Measurements from ENCODE around the gene TNFSF12.
"Not testable (repeated sequence)": the region's sequence is repeated elsewhere in the genome, so short reads cannot be mapped to it uniquely, and the experiment has no call there.

TNFSF12 gene

GRCh38 chr17:7589204-7589868 is 40.5 kb downstream of the TNFSF12 start:
- peak; percentile 93 for DNase-seq

DNA sequence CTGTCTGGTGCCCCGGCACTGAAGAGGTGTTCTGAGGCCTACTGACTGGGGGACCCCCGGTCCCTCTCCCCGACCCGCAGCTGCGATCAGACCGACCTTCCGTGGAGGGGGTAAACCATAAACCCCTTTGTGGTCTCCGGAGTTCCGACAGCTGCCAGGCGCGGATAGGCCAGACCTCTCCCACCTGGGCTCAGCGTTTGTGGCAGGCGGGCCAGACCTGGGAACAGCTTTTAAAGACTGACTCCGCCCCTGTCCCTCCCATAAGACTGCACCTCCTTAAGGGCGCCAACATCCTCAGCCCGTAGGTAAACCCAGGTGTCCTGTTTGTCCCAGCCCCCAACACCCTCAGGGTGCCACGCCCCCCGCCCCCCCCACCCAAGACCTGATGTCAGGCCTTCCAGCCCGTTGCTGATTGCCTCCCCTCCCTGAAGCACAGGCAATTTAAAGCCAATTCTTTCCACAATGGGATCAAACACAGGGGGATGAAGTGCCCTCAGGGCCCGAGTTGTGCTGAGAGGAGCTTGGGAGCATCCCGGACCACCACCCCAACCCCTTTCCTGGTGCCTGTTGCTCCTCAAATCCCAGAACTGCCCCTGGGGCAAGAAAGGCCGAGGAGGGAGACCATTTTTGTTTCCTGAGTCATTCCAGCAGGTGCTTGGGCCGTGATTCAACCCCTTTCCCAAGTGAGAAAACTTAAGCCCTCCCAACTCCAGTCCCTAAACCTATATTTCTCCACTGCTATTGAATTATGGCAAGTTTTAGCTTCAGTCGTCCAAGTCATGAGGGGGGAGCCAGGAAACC is 41.2 kb downstream of the TNFSF12 start, which contains the start of gene SOX15:
SOX15 (minus strand) TSS at position 204 of the 801 bp plus-strand sequence. CDS start 418 bp downstream, outside the sequence.
- peak; percentile 52 for DNase-seq

DNA sequence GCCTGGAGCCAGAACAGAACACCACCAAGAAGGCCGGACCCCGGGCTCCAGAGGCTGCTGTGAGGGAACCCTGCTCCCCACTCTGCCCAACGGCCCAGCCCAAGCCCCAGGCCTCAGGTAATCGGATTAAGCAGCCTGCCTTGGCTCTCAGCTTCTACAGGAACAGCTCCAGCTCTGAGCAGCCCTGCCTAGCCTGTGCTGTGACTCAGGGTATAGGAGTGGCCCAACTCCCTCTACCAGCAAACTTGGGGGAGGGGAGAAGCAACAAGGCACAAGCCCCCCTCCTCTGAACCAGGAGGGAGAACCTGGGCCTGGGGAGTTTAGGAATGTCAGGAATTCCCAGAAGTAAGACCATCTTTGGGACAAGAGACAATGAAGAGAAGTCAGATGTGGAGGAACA is 41.9 kb downstream of the TNFSF12 start:
- DNase-seq = peak; percentile 97

DNA sequence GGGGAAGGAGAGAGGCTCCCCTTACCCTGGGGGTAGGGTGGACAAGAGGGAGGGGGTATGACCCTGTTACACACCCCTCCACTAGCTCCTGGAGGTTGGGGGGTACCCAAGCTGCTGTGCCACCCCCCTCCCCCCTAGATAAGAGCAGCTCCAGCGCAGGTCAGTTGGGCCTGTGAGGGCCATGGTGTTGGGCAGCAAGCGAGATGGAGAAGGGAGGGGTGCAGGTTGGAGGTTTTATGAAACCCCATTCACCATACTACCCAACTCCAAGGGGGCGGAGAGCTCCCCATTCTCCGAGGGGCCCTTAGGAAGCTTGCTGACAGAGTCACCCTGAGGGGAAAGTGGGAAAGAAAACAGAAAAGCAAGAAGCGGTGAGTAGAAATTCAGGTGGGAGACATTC is 42.7 kb downstream of the TNFSF12 start:
- DNase-seq = no peak

GRCh38 chr17:7592422-7593021 is 43.7 kb downstream of the TNFSF12 start:
- no peak for DNase-seq

GRCh38 chr17:7593296-7593695 is 44.4 kb downstream of the TNFSF12 start:
- DNase-seq = no peak

DNA sequence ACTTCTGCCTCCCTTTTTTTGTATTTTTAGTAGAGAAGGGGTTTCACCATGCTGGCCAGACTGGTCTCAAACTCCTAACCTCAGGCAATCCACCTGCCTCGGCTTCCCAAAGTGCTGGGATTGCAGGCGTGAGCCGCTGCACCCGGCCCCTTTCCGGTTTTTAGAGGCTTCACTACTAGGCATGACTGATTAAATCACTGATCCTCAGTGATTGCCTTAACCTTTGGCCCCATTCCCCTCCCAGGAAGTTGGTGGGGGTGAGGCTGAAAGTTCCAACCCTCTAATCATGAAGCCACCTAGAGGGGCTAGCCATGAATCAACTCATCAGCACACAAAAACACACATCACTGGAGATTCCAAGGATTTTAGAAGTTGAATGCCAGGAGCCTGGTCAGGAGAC is 48.7 kb downstream of the TNFSF12 start:
- DNase-seq = not testable (repeated sequence)

GRCh38 chr17:7606280-7606679 is 57.4 kb downstream of the TNFSF12 start:
- DNase-seq = no peak
